Neutrophil (primary cell): ENCODE results near the gene PTAR1.
A peak's percentile ranks its signal among the peaks of the same experiment; 100 is the strongest.

Source experiments
- H3K27ac ChIP-seq: fragments of 200-600 bp; sonication (generic); 2 replicates; pipeline ENCODE4 v1.5.1; 2016; ENCODE audit warnings: mild to moderate bottlenecking, moderate library complexity
- H3K27me3 ChIP-seq: fragments of 200-600 bp; sonication (generic); 2 replicates; pipeline ENCODE4 v1.6.0; 2016; ENCODE audit warnings: mild to moderate bottlenecking
- H3K36me3 ChIP-seq: fragments of 200-600 bp; sonication (generic); 2 replicates; pipeline ENCODE4 v1.5.1; 2017
- H3K4me1 ChIP-seq, 2 experiments: fragments of 200-600 bp in 1 of 2; sonication (generic) in 1 of 2; 1 replicate in 1 of 2; 2 replicates in 1 of 2; pipeline versions ENCODE4 v1.5.1 to v1.6.1; 2013 to 2016; ENCODE audit warnings: low read depth in 1 of 2, low read length in 1 of 2, mild to moderate bottlenecking in 1 of 2, moderate library complexity in 1 of 2; ENCODE audit not compliant: control insufficient read depth in 1 of 2, insufficient read depth in 1 of 2
- H3K4me3 ChIP-seq, 2 experiments: fragments of 200-600 bp in 1 of 2; sonication (generic) in 1 of 2; 1 replicate in 1 of 2; 2 replicates in 1 of 2; pipeline ENCODE4 v1.5.1; 2013 to 2016; ENCODE audit warnings: low read depth in 1 of 2, low read length in 1 of 2, mild to moderate bottlenecking in 1 of 2, moderate library complexity in 1 of 2
- H3K9me3 ChIP-seq: fragments of 200-600 bp; sonication (generic); 2 replicates; pipeline ENCODE4 v1.5.1; 2016
- CTCF ChIP-seq: fragments of 200-600 bp; sonication (generic); IDR thresholded peaks from 2 replicates; pipeline ENCODE4 v1.5.1; 2016; ENCODE audit warnings: antibody characterized with exemption

Gene PTAR1

GRCh38 chr9:69746859-69747560, 12.8 kb downstream of the PTAR1 start:
- Histone ChIP-seq H3K36me3 (peaks cover 4% of the 10 kb centered on the region), H3K27me3 (no peaks in the 10 kb centered on the region), H3K4me1 (peaks cover 34 to 40% of the 10 kb centered on the region in 2 experiments), H3K9me3 (no peaks in the 10 kb centered on the region), H3K4me3 (peak overlapping the region in 1 of 2 experiments; percentile 42), H3K27ac (peak overlapping the region; percentile 88)
- TF ChIP-seq CTCF: no peak

- Histone ChIP-seq H3K27me3 (no peaks in the 10 kb centered on the region), H3K9me3 (no peaks in the 10 kb centered on the region), H3K27ac (peak overlapping the region; percentile 88), H3K4me1 (peaks cover 34 to 40% of the 10 kb centered on the region in 2 experiments), H3K36me3 (peaks cover 10% of the 10 kb centered on the region), H3K4me3 (peak overlapping the region; percentile 42 to 47)
- no peak for TF ChIP-seq CTCF
These were observed 13.9 kb downstream of the PTAR1 start for GRCh38 chr9:69745716-69746437.

- H3K4me1 ChIP-seq: peaks cover 34 to 40% of the 10 kb centered on the region in 2 experiments
- peak overlapping the region in 1 of 2 experiments; percentile 42 for H3K4me3 ChIP-seq
- peaks cover 16% of the 10 kb centered on the region for H3K36me3 ChIP-seq
- peak overlapping the region; percentile 88 for H3K27ac ChIP-seq
- no peaks in the 10 kb centered on the region for H3K9me3 ChIP-seq
- TF ChIP-seq CTCF: no peak
- no peaks in the 10 kb centered on the region for H3K27me3 ChIP-seq
These were observed 15.0 kb downstream of the PTAR1 start for GRCh38 chr9:69744688-69745380.

- Histone ChIP-seq H3K36me3 (peaks cover 19% of the 10 kb centered on the region), H3K4me1 (peaks cover 34 to 40% of the 10 kb centered on the region in 2 experiments), H3K9me3 (no peaks in the 10 kb centered on the region), H3K27me3 (no peaks in the 10 kb centered on the region), H3K27ac (peak overlapping the region; percentile 88), H3K4me3 (no peak overlapping the region)
- no peak for TF ChIP-seq CTCF
These were observed 15.9 kb downstream of the PTAR1 start for GRCh38 chr9:69743930-69744329.

DNA sequence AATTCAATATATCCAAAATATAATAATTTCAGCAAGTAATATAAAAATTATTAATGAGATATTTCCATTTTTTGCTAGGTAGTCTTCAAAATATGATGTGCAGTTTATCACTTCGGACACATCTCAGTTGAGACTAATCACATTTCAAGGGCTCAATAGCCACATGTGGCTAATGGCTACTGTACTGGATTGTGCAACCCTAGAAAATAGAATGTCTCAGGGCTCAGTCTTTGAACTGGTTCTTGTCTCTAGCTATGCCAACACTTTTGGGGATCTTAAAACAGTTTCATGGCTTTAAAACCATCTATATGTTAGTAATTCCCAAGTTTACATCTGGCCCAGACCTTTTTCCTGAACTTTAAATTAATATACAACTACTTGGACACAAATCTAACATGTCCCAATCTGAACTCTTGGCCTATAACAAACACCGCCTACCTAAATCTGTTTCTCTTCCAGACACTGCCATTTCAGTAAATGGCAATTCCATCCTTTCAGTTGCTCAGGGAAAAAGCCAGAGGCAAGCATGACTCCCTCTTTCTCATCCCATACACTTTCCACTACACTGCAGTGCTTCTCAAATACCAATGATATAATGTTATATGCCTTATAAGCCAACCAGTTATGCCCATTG, 18.8 kb downstream of the PTAR1 start:
- Histone ChIP-seq H3K4me3 (no peak overlapping the region), H3K4me1 (peaks cover 18 to 22% of the 10 kb centered on the region in 2 experiments), H3K9me3 (no peaks in the 10 kb centered on the region), H3K27me3 (no peaks in the 10 kb centered on the region), H3K36me3 (peaks cover 21% of the 10 kb centered on the region), H3K27ac (no peak overlapping the region)
- no peak for TF ChIP-seq CTCF
